GM19324 (cell line): ENCODE data around the gene CREB3L1.

Source experiments
- ATAC-seq: cut with Tn5 transposase; IDR thresholded peaks from one replicate; pipeline ENCODE4 v1.9.1; 2021; ENCODE audit warnings: mild to moderate bottlenecking, moderate library complexity; ENCODE audit not compliant: unreplicated experiment, low FRiP score

The CREB3L1 gene

GRCh38 chr11:46271875-46272815 lies 5.3 kb upstream of the CREB3L1 start:
- ATAC-seq, result no peak

GRCh38 chr11:46272816-46273427 lies 4.5 kb upstream of the CREB3L1 start:
- ATAC-seq, result no peak

GRCh38 chr11:46273511-46274205 lies 3.8 kb upstream of the CREB3L1 start:
- no peak for ATAC-seq

- no peak for ATAC-seq
Measured at GRCh38 chr11:46275964-46276641, 1.4 kb upstream of the CREB3L1 start.

- ATAC-seq, result no peak
Measured at GRCh38 chr11:46277313-46277621, 195 bp upstream of the CREB3L1 start.

DNA sequence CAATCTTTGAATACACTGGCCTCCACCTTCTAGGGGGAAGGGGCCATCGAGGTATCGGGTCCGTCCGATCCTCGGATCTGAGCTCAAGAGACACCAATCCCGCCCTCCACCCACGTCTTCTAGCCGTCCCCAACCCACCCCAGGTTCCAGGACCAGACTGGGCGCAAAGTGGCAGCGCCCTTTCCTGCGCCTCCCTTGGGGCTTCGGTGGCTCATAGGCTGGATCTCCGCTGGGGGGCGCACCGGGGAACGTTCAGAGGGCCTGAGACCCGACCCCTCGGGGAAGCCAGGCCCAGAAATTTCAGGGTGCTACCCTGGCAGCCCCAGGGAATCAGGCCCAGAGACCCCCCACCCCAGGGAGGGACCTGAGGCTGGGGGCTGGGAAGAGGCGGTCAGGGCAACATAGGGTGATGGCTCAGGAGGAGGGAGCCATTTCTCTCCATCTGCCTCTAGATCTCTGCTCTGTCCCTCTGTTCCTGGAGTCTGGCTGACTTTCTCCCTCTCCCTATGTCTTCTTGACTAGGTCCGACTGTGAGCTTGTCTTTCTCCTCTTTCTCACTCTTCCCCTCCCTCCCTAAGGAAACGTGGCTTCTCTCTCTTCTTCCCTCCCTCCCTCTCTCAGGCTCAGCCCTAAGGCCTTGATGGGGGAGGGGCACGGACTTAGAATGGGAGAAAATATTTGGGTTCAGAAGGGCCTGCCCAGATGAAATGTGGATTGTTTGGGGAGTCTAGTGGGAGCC lies 1.1 kb downstream of the CREB3L1 start:
- ATAC-seq, result no peak

DNA sequence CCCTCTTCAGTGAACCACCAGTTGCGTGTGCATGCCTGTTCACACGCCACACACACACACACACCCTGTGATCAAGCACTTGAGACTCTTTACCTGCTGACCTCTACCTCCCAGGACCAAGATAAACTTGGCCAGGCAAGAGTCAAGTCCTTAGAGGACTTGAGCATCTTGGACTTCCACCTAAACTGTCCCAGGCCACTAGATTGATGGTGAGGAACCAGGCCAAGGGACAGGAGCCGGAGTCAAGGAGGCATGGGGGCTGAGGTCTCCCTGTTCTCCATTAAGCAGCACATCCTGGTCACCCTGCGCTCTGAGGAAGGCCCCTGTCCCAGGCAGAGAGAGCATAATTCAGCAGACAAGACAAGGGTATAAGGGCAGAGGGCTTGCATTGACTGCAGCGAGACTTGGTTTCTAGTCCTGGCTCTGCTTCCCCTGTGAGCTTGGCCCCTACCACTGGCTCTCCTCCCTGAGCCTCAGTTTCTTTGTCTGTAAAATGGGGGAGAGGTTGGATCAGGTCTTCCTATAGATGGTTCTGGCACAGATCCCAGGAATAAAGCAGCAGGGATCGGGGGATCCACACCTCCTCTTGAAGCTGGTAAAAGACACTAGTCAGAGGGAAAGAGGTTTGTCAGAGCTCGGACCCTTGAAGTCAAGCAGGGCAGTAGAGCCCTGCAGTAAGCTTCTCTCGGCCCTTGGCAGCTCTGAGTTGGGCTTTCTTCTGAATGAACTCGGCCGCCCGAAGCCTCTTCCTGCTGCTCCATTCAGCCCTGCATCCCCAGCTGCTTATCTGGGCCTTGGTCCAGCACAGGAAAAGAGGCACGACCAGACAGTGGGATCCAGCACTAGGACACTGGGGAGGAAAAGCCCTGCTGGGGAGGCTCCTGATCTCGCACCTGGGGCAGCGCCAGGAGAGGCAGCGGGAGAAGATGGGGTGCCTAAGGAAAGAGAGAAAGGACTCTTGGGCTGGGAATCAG lies 2.0 kb downstream of the CREB3L1 start:
- no peak for ATAC-seq

GRCh38 chr11:46280706-46281105 lies 3.2 kb downstream of the CREB3L1 start:
- no peak for ATAC-seq

GRCh38 chr11:46281371-46281831 lies 3.9 kb downstream of the CREB3L1 start:
- no peak for ATAC-seq

DNA sequence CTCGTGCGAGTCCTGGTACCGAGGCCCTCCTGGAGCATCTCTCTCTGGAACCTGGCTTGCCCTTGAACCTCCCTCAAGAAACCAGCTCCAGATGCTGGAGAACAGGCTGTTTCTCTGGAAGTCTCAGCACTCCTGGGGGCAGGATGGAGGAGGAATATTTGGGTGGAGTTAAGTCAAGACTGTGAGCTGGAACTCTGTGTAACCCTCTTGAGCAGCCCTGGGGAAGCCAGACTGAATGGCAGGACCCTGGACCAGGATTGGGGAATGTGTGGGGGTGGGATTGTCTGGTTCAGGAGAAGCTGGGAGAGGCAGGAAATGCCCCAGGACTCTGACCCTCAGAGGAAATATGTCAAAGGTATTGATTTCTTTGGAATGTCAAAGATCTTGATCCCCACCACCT lies 7.7 kb downstream of the CREB3L1 start:
- no peak for ATAC-seq

DNA sequence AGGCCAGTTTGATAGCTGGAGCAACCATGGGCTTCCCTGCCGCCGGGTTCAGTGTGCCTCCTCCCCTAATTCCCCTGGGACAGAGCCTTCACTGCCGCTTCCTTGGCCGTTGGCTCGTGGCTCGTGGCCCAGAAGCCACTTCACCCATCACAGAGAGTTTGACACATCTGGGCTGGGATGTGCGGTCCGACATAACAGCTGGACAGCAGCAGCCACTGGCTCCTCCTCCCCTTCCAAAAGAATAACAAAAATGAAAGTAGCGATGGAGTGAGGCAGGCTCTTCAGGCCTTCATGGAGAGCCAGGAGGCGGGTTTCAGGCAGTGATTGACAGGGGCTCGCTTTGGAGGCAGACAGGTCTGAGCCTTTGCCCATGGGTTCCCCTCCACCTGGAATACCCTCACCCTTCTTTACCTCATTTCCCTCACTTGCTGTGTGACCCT lies 8.2 kb downstream of the CREB3L1 start:
- ATAC-seq, result no peak

- no peak for ATAC-seq
Measured at GRCh38 chr11:46286789-46287188, 9.3 kb downstream of the CREB3L1 start.

GRCh38 chr11:46288451-46288850 lies 11.0 kb downstream of the CREB3L1 start:
- no peak for ATAC-seq

DNA sequence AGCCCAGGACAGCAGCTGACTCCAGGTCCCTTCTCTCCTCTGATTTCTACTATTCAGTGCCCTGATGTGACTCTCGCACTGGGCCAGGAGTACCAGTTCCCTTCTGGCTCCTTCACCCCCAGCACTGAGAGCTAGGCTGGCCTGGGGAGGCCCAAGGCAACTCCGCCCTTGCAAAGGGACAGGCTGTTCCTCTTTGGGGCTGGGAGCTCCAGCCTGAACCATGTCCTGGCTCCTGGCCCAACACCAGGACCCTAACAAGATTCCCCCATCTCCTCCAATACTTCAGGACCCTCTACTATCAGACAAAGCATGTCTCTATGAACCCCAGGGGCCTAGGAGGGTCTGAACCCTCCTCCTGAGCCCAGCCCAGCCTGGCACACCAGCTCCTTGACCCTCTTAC lies 12.5 kb downstream of the CREB3L1 start:
- no peak for ATAC-seq

DNA sequence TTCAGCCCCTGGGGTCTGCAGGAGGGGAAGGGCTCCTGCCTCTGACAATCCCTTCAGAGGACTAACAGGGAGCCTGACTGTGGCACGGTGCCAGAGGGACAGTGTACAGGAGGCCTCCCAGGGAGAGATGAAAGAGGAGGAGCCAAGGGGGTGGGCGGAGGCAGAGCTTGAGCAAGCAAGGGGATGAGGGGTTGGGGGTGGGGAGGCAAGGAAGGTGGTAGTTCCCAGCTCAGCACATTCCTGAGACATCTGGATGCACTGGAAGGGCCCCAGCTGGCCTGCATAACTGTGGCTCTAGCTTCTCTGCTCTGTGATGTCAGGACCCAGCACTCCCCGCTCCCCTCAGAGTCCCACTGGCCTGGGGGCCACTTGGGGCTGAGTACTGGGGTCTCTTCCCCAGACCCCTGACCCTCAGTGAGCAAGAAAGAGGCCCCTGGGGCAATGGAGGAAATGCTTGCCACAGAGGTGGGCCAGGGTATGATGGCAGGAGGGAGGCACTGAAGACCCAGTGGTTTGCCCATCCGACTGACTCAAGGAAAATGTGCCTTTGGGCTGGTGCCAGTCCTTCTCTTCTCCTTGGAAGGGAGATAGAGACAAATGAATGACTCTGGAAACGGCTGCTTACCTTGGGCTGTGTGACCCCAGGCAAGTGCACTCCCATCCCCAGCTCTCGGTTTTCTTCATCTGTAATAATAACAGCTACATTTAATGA lies 13.3 kb downstream of the CREB3L1 start:
- no peak for ATAC-seq

- no peak for ATAC-seq
Measured at GRCh38 chr11:46291441-46292150, 14.1 kb downstream of the CREB3L1 start.

DNA sequence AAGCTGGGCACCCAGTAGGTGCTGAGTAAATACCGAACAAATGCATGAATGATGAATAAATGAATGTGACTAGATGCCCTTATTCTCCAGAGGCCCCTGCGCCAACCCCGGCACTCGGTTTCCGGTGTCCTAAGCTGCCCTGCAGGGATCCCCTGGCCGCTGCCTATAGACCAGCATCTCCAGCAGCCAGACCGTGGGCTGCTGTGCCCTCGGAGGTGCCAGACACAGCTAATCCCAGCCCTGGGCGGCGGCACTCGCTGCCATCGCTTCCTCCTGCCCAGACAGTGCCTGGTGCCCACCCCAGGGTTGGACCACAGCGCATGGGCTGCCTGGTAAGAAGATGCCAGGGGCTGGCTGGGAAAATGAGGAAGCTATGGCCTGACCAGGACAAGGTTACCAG lies 15.6 kb downstream of the CREB3L1 start:
- ATAC-seq, result no peak

DNA sequence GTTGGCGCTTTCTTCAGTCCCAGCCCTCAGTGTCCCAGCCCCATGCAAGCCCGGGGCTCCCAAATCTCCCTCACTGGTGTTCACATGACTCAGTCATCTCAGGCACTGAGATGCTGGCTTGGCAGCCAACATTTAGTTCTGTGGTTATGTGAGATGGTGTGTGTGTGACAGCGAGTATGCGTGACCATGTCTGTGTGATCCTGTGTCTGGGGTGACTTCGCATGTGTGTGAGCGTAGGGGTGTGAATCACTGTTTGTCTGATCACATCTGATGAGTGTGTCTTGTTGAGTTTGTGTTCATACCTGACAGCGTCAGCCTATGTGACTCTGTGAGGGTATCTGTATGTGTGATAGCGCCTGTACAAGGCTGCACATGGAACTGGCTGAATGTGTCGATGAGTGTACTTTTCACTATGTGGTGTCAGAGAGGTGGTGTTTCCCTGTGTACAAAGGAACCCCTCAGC lies 16.2 kb downstream of the CREB3L1 start:
- ATAC-seq, result no peak
